Inflammatory macrophage (primary cell): Measurements from ENCODE around the gene DSC2.
"Not testable (repeated sequence)": the region's sequence is repeated elsewhere in the genome, so short reads cannot be mapped to it uniquely, and the experiment has no call there.

ENCODE experiments used
- DNase-seq, 2 donors: peaks; one replicate each; pipeline ENCODE4 v3.0.0-alpha.2; 2020 to 2022

Gene DSC2

DNA sequence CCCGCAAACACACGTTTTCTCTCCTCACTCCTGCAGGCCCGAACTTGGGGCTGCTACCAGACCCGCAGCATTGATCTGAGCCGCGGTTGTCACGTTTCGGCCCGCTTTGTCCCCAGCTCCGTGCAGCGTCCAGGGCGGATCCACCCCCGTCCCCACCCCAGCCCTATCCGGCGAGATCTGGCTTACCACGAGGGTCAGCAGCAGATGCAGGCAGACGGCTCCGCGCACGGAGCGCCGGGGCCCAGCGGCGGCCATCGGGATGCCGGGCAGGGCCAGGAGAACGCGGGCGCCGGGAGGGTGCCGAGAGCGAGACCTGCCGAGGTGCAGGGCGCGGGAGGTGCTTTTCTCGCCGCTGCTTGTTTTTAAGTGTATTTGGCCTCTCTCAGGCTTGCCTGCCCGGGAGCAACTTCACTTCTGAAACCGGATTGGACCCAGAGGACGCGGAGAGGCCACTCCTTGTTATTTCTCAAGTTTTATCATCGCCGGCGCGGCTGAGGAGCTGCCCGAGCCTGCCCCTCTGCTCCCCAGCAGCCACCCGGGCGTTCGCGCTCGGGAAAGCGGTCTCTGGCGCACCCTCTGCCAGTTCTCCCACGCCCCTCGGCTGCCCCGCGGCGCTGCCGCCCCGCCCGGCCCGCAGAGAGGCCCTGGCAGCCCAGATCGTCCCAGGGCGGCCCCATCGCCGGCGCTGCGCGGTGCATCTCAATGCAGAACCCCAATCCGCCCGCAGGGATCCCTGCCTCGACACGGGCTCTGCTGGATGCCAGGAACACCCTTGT is 59.6 kb downstream of the DSC2 start, which contains the start of gene DSC3:
DSC3 (minus strand) TSS at position 337 of the 776 bp plus-strand sequence; CDS start at position 255, 82 bp downstream.
- DNase-seq, result no peak

DNA sequence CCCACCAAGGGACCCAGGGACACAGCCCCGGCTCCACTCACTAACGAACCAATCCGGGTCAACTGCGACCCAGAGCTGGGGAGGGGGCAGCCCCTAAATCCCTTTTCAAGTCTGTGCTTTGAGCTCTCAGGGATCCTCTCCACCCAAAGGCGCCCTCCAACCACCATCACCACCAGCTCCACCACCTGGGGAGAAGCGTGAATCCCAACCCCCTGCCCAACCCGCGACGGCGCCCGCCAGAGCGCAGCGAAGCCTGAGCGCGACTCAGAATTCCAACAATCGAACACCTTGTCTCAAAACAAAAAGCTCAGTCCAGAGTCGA is 60.2 kb downstream of the DSC2 start:
- no peak for DNase-seq

- no peak for DNase-seq
These were observed 60.7 kb downstream of the DSC2 start for GRCh38 chr18:31041271-31042083.

DNA sequence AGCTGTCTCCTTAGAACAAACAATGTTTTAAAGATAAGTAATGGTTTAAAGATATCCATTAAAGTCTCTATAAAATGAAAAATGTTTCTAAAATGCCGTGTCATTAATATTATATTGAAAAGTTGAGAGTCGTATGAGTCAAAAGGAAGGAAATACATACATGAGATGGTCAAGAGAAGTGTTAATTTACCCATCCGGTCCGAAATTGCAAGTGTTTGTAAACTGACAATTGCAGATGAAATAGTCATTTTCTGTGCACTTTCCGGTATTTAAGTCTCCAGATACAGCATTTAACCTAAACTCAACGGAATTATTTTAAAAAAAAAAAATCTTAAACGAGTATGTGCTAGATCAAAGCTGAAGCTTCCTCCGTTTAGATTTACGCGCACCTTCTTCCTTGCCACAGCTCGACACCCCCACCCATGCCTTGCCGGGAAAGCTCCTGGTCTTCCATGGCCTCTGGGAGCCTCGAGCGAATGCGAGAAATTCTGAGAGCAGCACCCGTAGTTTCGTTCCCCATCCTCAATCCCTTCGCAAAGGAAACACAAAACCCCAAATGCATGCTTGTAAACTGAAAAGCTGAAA is 61.4 kb downstream of the DSC2 start:
- no peak for DNase-seq

DNA sequence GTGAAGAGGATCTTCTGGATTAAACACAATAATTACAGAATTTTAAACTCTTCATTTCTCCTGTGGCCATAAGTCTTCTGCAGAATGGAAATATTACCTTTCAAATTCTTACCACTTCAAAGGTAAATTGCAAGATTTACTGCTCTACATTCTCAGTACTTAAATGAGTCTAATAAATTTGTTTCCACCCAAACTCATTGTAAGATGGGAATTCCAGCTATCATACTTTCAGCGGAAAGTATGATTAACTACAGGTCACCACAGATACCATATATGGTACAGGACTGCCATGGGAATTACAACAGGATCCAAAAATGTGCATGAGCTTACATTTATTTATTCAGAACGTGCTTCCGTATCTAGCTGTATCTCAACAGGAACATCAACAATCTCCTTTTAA is 62.8 kb downstream of the DSC2 start:
- no peak for DNase-seq

DNA sequence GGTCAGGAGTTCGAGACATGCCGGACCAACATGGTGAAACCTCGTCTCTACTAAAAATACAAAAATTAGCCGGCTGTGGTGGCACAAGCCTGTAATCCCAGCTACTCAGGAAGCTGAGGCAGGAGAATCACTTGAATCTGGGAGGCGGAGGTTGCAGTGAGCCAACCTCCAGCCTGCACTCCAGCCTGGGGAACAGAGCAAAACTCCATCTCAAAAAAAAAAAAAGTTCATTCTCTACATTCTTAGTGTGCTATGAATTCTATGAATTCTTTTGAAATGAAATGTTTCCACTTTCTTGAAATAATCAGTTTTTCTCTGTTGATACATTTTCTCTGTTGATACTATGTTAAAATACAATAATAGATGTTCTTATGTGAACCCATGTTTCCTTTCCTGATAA is 64.5 kb downstream of the DSC2 start:
- DNase-seq, result not testable (repeated sequence)

GRCh38 chr18:31034541-31034940 is 67.7 kb downstream of the DSC2 start:
- DNase-seq, result no peak

- no peak for DNase-seq
These were observed 71.5 kb downstream of the DSC2 start for GRCh38 chr18:31030574-31031278.

GRCh38 chr18:31015715-31016434 is 86.3 kb downstream of the DSC2 start:
- DNase-seq, result no peak

DNA sequence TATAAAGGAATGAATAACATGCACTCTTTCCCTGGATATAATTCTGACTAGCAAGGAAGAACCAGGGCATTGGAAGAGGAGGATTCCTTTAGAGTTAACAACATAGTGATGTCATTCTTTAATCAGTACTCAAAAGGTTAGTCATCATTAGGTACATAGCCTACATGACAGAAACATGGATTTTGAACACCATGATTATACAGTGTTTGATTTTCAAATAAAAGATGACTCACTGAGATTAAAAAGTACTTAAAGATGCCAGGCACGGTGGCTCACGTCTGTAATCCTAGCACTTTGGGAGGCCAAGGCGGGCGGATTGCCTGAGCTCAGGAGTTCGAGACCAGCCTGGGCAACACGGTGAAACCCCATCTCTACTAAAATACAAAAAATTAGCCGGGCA is 90.8 kb downstream of the DSC2 start:
- not testable (repeated sequence) for DNase-seq

DNA sequence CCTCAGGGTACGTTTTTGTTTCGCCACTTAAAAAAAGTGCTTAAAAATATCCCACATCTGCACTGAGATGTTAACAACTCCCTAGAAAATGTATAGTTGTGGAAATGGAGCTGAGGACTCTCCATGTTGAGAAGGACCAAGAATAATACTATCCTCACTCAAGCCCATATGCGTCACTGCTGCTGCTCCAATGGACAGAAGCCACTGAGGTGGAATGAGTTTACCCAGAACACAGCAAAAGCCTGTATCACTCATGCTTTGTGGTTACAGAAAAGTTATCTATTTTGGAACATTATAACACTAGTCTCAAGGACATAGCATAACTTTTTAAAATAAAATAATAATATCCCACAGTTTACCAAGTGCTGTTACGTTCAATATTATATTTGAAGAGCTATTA is 91.6 kb downstream of the DSC2 start:
- DNase-seq, result no peak
